KOPT-K1 (cell line): ENCODE results near the gene CAPS.
"Not testable (repeated sequence)": the region's sequence is repeated elsewhere in the genome, so short reads cannot be mapped to it uniquely, and the experiment has no call there.

Source experiments
- H3K27ac ChIP-seq: fragments of 200-600 bp; sonication (generic); 2 replicates; pipeline ENCODE4 v1.5.1; 2016; ENCODE audit warnings: antibody characterized with exemption, mild to moderate bottlenecking, low read depth, low read length; ENCODE audit not compliant: poor library complexity, severe bottlenecking
- H3K36me3 ChIP-seq: fragments of 200-600 bp; sonication (generic); 2 replicates; pipeline ENCODE4 v1.5.1; 2017; ENCODE audit warnings: antibody characterized with exemption, mild to moderate bottlenecking, low read length, moderate library complexity; ENCODE audit not compliant: insufficient read depth
- H3K9me3 ChIP-seq: fragments of 200-600 bp; sonication (generic); 2 replicates; pipeline ENCODE4 v1.5.1; 2017; ENCODE audit warnings: antibody characterized with exemption, low read length, mild to moderate bottlenecking; ENCODE audit not compliant: insufficient read depth, poor library complexity, severe bottlenecking

CAPS gene

DNA sequence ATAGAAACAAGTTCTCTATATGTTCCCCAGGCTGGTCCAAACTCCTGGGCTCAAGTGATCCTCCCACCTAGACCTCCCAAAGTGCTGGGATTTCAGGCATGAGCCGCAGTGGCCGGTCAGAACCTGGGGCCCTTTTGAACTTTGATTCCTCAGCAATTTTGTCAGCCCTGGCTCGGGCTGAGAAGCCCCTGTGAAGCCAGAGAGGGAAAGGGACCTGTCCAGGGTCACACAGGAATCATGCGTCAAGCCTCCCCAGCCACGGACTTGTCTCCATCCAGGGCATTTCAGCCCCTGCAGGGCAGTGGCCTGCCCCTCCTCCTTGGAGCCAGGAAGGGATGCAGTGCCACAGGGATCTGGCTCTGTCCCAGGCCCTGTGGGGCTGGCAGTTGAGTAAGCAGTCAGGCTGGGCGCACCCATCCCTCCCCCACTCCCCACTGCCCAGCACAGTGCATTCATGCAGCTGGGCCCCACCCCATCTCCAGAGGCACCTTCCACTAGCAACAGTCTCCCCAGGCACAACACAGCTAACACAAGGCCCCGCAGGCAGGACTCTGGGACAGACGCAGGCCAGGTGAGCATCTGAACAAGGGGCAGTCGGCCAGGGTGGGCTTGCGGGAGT is at the start of gene CAPS:
Gene CAPS (plus strand): TSS at position 516 of the 619 bp plus-strand sequence. CDS start 153 bp downstream, outside the sequence.
- no peaks in the 10 kb centered on the region for H3K9me3 ChIP-seq
- peaks cover 64% of the 10 kb centered on the region for H3K36me3 ChIP-seq
- H3K27ac ChIP-seq: no peak within 1 kb of the TSS

DNA sequence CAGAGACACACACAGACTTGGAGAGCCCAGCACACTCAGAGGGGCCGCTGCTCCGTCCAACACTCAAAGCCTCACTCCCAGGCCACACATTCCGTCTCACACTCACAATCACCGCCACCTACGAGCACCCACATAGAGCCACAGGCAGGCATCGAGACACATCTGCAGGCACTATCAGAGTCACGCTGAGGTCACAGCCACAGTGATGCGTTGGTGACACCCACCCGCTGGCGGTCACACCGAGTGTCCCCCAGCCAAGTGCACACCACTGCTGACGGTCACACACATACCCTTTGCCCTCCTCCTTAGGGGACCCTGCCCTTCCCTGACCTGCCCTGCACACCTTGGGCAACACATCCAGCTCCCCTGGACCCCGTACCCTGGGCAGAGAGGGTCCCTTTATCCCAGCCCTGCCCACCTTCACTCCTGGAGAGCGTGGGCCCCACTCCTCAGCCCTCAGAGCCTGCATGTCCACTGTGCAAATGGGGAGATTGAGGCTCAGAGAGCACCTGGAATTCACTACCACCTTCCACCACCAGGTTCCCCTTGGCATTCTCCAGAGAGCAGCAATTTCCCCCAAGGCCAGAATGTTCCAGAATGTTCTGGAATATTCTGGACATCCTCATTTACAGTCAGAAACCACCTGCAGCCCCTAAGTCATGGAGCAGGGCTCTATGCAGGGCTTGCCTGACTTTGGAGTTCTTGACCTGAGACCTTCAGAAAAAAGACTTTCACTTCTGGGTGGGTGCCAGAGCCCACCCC is 49.1 kb upstream of the CAPS start:
- Histone ChIP-seq H3K9me3 (no peaks in the 10 kb centered on the region), H3K36me3 (no peaks in the 10 kb centered on the region)

DNA sequence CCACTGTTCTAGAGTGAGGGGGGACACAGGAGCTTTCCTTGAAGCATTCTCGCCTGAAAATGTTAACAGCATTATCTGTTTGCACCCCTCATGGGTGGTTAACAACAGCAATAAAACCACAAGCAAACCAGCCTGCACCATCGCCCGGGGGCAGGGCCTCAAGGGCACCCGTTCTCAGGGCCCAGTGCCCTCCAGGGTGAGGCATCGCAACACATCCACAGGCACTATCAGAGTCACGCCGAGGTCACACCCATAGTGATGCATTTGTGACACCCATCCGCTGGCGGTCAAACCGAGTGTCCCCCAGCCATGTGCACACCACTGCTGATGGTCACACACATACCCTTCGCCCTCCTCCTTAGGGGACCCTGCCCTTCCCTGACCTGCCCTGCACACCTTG is 48.3 kb upstream of the CAPS start:
- Histone ChIP-seq H3K27ac (no peak overlapping the region), H3K9me3 (no peaks in the 10 kb centered on the region), H3K36me3 (no peaks in the 10 kb centered on the region)

More for the DNA sequence above, 49.1 kb upstream of the CAPS start:
- H3K27ac ChIP-seq: no peak overlapping the region

DNA sequence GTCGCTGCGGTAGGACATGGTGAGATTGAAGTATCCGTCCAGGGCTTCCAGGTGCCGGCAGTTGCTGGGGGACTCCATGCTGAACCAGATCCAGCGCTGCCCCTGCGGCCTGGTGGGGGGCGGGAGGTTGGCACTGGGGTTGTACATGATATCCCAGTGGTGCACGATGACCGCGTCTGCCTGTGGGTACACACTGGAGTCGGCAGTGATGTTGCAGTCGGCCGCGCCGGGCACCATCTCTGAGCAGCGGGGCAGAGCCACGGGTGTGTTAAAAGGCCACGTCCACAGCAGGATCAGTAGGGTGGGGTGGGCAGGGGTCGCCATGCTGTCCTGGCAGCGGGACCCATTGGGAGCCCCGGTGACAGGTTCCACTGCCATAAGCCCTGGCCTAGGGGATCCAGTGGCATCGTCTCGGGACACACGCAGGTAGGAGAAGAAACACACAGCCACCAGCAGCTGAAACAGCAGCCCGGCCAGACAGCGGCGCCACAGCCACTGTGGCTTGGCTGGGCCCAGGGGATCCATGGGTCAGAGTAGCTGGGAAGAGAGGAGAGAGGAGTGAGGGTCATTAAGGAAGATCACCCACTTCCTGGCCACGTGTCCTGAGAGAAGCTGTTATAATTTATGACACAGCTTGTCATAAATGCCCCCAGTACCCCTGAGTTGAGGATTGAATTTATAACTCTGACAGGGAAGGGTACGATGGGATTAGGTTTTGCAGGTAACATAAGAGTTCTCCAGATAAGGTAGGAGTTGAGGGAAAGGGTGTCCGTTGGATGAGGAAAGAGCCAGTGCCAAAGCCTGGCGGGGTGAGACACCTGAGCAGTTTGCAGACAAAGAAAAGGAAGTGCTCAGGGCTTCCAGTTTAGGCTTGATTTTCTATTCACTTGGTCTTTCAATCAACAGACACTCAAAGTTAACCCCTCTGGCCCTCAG is 46.6 kb upstream of the CAPS start:
- Histone ChIP-seq H3K36me3 (no peaks in the 10 kb centered on the region), H3K9me3 (no peaks in the 10 kb centered on the region), H3K27ac (no peak overlapping the region)

DNA sequence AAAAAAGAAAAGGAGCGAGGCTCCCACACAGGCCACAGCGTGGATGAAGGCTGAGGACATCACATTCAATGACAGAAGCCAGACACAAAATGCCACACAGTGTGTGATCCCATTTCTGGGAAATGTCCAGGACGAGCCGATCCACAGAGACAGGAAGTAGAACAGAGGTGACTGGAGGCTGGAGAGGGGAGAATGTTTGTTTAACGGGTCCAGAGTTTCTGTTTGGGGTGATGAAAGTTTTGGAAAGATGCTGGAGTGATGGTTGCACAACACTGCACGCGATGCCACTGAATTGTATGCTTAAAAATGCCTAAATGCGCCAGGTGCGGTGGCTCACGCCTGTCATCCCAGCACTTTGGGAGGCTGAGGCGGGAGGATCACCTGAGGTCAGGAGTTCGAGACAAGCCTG is 43.1 kb upstream of the CAPS start:
- Histone ChIP-seq H3K9me3 (no peaks in the 10 kb centered on the region), H3K27ac (no peak overlapping the region), H3K36me3 (no peaks in the 10 kb centered on the region)

DNA sequence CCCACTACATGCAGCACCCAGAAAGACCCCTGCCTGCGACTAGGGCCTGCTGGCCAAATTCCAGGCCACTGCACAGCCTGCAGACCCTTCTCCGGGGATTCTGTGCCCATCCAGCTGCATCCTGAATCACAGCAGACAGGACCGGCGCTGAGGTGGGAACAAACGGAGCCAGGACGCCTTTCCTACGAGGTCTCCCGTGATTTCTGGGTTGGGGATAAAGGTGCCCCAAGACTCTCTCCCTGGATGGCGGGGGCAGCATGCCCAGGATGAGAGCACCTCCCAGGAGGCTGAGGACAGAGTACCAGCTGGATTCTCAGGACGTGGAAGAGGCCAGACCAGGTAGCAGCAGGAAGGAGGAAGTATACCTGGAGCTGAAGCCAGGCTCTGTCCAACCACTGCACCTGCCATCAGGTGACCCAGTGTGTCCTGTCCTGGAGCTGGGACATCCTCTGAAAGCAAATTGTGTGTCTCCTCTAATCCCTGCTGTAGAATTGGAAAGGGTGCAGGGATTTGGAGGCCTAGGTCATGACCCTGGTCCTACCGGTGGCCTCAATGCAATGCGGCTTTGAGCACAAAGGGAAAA is 40.3 kb upstream of the CAPS start:
- no peaks in the 10 kb centered on the region for H3K36me3 ChIP-seq
- H3K9me3 ChIP-seq: no peaks in the 10 kb centered on the region
- H3K27ac ChIP-seq: no peak overlapping the region

DNA sequence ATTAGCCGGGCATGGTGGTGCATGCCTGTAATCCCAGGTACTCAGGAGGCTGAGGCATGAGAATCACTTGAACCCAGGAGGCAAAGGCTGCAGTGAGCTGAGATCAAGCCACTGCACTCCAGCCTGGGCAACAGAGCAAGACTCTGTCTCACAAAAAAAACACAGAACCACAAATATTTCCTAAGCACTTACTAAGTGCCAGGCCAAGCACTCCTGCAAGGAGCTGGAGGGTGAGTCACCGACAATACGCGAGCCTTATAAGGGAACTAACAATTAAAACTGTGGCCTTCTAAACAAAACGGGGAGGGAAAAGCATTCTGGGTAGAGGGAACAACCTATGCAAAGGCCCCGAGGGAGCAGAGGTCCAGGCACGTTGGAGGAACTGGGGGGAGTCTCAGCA is 39.6 kb upstream of the CAPS start:
- not testable (repeated sequence) for H3K36me3 ChIP-seq, H3K27ac ChIP-seq, H3K9me3 ChIP-seq

DNA sequence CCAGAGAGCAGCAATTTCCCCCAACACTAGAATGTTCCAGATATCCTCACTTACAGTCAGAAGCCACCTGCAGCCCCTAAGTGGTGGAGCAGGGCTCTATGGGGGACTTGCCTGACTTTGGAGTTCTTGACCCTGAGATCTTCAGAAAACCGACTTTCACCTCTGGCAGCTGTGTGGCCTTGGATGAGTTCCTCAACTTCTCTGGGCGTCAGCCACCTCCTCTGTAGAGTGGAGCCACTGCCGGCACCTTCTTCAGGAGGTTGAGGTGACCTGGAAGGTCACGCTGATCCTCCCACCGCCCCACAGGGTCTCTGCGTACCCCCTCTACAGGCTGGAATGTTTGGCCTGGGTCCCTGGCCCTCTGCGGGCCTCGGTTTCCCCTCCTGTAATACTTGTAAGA is 36.6 kb upstream of the CAPS start:
- H3K9me3 ChIP-seq: no peaks in the 10 kb centered on the region
- no peak overlapping the region for H3K27ac ChIP-seq
- no peaks in the 10 kb centered on the region for H3K36me3 ChIP-seq

DNA sequence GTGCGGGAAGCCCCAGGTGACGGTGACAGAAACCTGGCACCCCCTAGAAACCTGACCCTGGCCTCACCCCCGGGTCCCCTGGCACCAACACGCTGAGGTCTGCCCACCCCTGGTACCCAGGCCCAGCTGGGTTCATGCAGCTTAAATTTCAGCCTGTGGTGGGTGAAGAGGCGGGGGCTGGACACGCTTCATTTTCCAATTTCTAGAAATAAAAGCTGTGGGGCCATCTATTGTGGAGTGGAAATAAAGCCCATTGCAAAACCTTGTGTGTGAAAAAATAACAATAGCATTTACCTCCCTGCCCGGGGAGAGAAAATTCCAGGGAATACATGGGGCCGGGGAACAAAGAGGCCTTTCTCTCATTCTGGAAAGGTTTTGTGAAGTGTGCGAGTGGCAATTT is 36.2 kb upstream of the CAPS start:
- Histone ChIP-seq H3K36me3 (no peaks in the 10 kb centered on the region), H3K9me3 (no peaks in the 10 kb centered on the region), H3K27ac (no peak overlapping the region)

DNA sequence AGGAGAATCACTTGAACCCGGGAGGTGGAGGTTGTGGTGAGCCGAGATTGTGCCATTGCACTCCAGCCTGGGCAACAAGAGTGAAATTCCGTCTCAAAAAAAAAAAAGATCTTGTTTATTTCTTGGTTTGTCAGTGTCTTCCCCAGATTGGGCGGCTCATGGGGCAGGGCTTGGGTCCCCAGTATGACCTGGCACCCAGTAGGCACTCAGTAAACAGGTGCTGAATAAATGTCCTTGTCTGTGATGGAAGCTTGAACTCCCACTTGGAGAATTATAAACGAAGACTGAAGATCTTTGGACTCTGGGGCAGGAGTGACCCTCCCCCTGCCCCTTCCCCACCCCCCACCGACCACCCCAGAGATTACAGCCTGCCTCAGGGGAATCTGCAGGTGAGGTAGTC is 33.9 kb upstream of the CAPS start:
- no peak overlapping the region for H3K27ac ChIP-seq
- H3K9me3 ChIP-seq: no peaks in the 10 kb centered on the region
- no peaks in the 10 kb centered on the region for H3K36me3 ChIP-seq

DNA sequence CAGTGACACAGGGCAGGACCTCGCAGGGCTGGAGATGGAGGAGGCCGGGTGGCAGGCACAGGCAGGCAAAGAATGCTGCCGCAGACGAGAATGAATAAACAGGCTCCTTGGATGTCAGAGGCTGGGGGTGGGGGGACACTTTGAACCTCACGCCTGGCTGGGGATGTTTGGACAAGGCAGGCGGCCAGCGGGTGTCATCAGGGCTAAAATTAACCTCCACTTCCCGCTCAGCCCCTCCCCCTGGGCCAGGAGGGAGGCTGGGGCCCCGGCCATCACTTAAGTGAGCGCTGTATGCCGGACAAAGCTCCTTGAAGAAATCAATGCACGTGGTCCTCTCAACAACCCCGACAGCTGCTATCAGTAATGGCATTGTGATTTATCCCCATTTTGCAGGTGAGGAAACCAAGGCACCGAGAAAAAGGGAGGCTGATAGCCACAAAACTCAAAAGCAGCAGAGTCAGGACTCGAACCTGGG is 33.4 kb upstream of the CAPS start:
- Histone ChIP-seq H3K27ac (no peak overlapping the region), H3K9me3 (no peaks in the 10 kb centered on the region), H3K36me3 (no peaks in the 10 kb centered on the region)

DNA sequence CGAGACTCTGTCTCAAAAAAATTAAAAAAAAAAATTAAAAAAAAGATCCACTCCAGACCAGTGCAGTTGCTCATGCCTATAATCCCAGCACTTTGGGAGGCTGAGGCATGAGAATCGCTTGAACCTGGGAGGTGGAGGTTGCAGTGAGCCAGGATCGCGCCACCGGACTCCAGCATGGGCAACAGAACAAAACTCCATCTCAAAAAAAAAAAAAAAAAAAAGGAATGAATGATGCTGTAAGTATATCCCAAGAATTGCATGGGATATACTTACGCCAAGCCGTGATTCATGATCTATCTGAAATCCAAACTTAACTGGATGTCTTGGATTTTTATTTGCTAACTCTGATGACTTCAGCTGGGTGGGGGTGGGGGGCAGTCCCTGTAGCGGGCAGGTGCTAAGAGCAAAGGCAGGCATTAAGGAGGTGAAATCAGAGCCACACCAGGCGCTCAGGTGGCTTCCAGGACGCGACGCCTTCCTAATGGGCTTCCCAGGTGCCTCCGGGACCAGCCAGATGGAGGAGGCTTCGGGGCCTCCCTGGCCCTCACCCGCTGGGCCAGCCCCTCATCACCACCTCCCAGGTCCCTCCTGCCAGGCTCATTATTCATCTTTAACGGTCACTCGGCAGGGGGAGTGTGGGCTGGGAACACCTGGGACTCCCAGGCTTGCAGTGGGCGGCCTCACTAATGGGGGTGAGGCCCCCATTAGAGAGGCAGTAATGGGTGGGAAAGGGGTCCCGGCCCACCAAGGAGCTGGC is 32.3 kb upstream of the CAPS start:
- no peak overlapping the region for H3K27ac ChIP-seq
- no peaks in the 10 kb centered on the region for H3K9me3 ChIP-seq
- no peaks in the 10 kb centered on the region for H3K36me3 ChIP-seq

DNA sequence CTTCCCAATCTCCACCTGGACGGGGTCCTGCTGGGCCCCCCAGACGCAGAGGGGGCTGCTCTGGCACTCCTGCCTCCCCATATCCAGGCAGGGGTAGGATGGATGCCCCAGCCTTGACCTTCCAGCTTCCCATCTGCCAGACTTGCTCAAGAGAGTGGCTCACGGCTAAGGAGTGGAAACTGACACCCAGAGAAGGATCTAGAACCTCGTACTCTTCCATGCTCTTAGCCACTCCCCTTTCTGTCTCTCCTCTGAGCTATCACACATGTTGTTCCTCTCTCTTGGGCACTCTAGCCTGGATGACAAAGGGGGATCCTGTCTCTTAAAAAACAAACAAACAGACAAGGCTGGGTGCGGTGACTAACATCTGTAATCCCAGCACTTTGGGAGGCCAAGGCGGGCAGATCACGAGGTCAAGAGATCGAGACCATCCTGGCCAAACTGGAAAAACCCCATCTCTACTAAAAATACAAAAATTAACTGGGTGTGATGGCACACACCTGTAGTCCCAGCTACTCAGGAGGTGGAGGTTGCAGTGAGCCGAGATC is 31.6 kb upstream of the CAPS start:
- Histone ChIP-seq H3K27ac (no peak overlapping the region), H3K9me3 (no peaks in the 10 kb centered on the region), H3K36me3 (no peaks in the 10 kb centered on the region)
